Midbrain (tissue), 1 donor: Measurements from ENCODE around the gene CTIF.

Source experiments
- DNase-seq: peaks from one replicate; lab custom pipeline; 2025; lab: John Stamatoyannopoulos, UW

The CTIF gene

GRCh38 chr18:48533340-48534070 is 5.3 kb upstream of the CTIF start:
- DNase-seq = no peak

- no peak for DNase-seq
Observed at GRCh38 chr18:48534364-48534763, 4.5 kb upstream of the CTIF start.

GRCh38 chr18:48535956-48536355 is 2.9 kb upstream of the CTIF start:
- no peak for DNase-seq

- DNase-seq = no peak
Observed at GRCh38 chr18:48536516-48536915, 2.3 kb upstream of the CTIF start.

GRCh38 chr18:48539406-48540250 is 797 bp downstream of the CTIF start:
- peak; percentile 55 for DNase-seq

- DNase-seq = peak; percentile 60
Observed at GRCh38 chr18:48540251-48541025, 1.6 kb downstream of the CTIF start.

- peak; percentile 75 for DNase-seq
Observed at GRCh38 chr18:48541026-48541746, 2.4 kb downstream of the CTIF start.

- no peak for DNase-seq
Observed at GRCh38 chr18:48541747-48542400, 3.0 kb downstream of the CTIF start.

GRCh38 chr18:48542513-48543181 is 3.8 kb downstream of the CTIF start:
- no peak for DNase-seq

- no peak for DNase-seq
Observed at GRCh38 chr18:48543228-48543627, 4.4 kb downstream of the CTIF start.

GRCh38 chr18:48544116-48544515 is 5.3 kb downstream of the CTIF start:
- DNase-seq = no peak

- DNase-seq = no peak
Observed at GRCh38 chr18:48544661-48545415, 6.0 kb downstream of the CTIF start.

GRCh38 chr18:48545757-48546321 is 7.0 kb downstream of the CTIF start:
- DNase-seq = peak; percentile 90

GRCh38 chr18:48546396-48546795 is 7.6 kb downstream of the CTIF start:
- DNase-seq = no peak

- no peak for DNase-seq
Observed at GRCh38 chr18:48547531-48547981, 8.7 kb downstream of the CTIF start.

- no peak for DNase-seq
Observed at GRCh38 chr18:48548011-48548771, 9.4 kb downstream of the CTIF start.

GRCh38 chr18:48548921-48549320 is 10.1 kb downstream of the CTIF start:
- DNase-seq = no peak

- DNase-seq = no peak
Observed at GRCh38 chr18:48550101-48550729, 11.4 kb downstream of the CTIF start.
